ENCODE measurements around the gene GPC3.

GRCh38 chrX:133511041-133511440 lies 474.4 kb downstream of the GPC3 start:
- TF ChIP-seq YY1 (IDR thresholded peaks at IDR 0.05; ENCODE audit: insufficient read depth, insufficient read length) = no peak
- TF ChIP-seq ZNF274 (IDR thresholded peaks at IDR 0.05; ENCODE audit: low read depth, low read length) = no peak
- TF ChIP-seq SUZ12 (IDR thresholded peaks at IDR 0.05; ENCODE audit: extremely low read depth, insufficient read depth, insufficient read length) = no peak
